ENCODE results near the gene F2RL1. TPM values are rescaled to one million over a fixed set of nuclear protein-coding genes. Genes with fewer than 3 reads are reported as not detected.
"Not testable (repeated sequence)": the region's sequence is repeated elsewhere in the genome, so short reads cannot be mapped to it uniquely, and the experiment has no call there.

F2RL1 gene
- 8.0 TPM for total RNA-seq
- long read RNA-seq, transcript F2RL1-201 (2 exons, 2,914 nt): major isoform, 18 of 19 reads
- long read RNA-seq, partial matches to known transcripts: 0 of 19 reads
- long read RNA-seq, other reads (novel, unspliced or antisense): 1 of 19 reads

GRCh38 chr5:76818844-76819831 lies at the start of gene F2RL1:
Gene F2RL1, plus strand, starts transcription at chr5:76819030. Its CDS starts 153 bp downstream, at chr5:76819183.
- H3K9me3 ChIP-seq: no peaks in the 10 kb centered on the region
- TF ChIP-seq CTCF (IDR thresholded peaks at IDR 0.05): no peak
- peak within 1 kb of the TSS; percentile 65 for H3K4me3 ChIP-seq
- no peaks in the 10 kb centered on the region for H3K36me3 ChIP-seq
- no peaks in the 10 kb centered on the region for H3K4me1 ChIP-seq
- DNase-seq (peak; percentile 92), ATAC-seq (peak; percentile 95)
- H3K27me3 ChIP-seq: peaks cover 9% of the 10 kb centered on the region
- intact Hi-C loops (cut with DNase I): no loop called here
- H3K27ac ChIP-seq: peak within 1 kb of the TSS; percentile 18

- H3K27ac ChIP-seq, H3K9me3 ChIP-seq, H3K4me1 ChIP-seq, H3K27me3 ChIP-seq, ATAC-seq, H3K4me3 ChIP-seq, H3K36me3 ChIP-seq, DNase-seq: not testable (repeated sequence)
- intact Hi-C loops (cut with DNase I): loop anchor here (10.0 kb wide), 1 partner anchor 166 kb away; no protein-coding TSS in a partner anchor
Observed at GRCh38 chr5:76771041-76771440, 47.8 kb upstream of the F2RL1 start.

GRCh38 chr5:76771705-76772405 lies 47.0 kb upstream of the F2RL1 start:
- Histone ChIP-seq H3K9me3 (no peaks in the 10 kb centered on the region), H3K27me3 (no peaks in the 10 kb centered on the region), H3K36me3 (no peaks in the 10 kb centered on the region), H3K4me3 (no peak overlapping the region), H3K27ac (no peak overlapping the region), H3K4me1 (peaks cover 6% of the 10 kb centered on the region)
- no peak for DNase-seq
- intact Hi-C loops (cut with DNase I): loop anchor here (10.0 kb wide), 1 partner anchor 167 kb away; no protein-coding TSS in a partner anchor
- TF ChIP-seq CTCF (IDR thresholded peaks at IDR 0.05): no peak
- no peak for ATAC-seq

GRCh38 chr5:76775921-76776320 lies 42.9 kb upstream of the F2RL1 start:
- no peak for DNase-seq
- H3K9me3 ChIP-seq: no peaks in the 10 kb centered on the region
- no peaks in the 10 kb centered on the region for H3K27me3 ChIP-seq
- ATAC-seq: no peak
- intact Hi-C loops (cut with DNase I): loop anchor here (10.0 kb wide), 1 partner anchor 171 kb away; no protein-coding TSS in a partner anchor
- H3K27ac ChIP-seq: no peak overlapping the region
- H3K4me1 ChIP-seq: peaks cover 6% of the 10 kb centered on the region
- no peak overlapping the region for H3K4me3 ChIP-seq
- TF ChIP-seq CTCF (IDR thresholded peaks at IDR 0.05): no peak
- H3K36me3 ChIP-seq: no peaks in the 10 kb centered on the region

GRCh38 chr5:76776391-76776790 lies 42.4 kb upstream of the F2RL1 start:
- no peak for ATAC-seq
- no peaks in the 10 kb centered on the region for H3K36me3 ChIP-seq
- intact Hi-C loops (cut with DNase I): loop anchor here (10.0 kb wide), 1 partner anchor 172 kb away; no protein-coding TSS in a partner anchor

GRCh38 chr5:76780616-76781015 lies 38.2 kb upstream of the F2RL1 start:
- H3K4me1 ChIP-seq; H3K4me3 ChIP-seq; ATAC-seq; intact Hi-C loops (cut with DNase I); H3K27ac ChIP-seq; DNase-seq; H3K27me3 ChIP-seq; H3K36me3 ChIP-seq; H3K9me3 ChIP-seq: not testable (repeated sequence)

More at GRCh38 chr5:76776391-76776790, 42.4 kb upstream of the F2RL1 start:
- no peak for TF ChIP-seq CTCF (IDR thresholded peaks at IDR 0.05)
- Histone ChIP-seq H3K27me3 (no peaks in the 10 kb centered on the region), H3K9me3 (no peaks in the 10 kb centered on the region), H3K27ac (no peak overlapping the region), H3K4me1 (peaks cover 6% of the 10 kb centered on the region), H3K4me3 (no peak overlapping the region)
- DNase-seq: no peak
